HFF-Myc (cell line): ENCODE data around the gene ADCK2.
"Not testable (repeated sequence)": the region's sequence is repeated elsewhere in the genome, so short reads cannot be mapped to it uniquely, and the experiment has no call there.

Experiments used
- DNase-seq: peaks from one replicate; pipeline ENCODE4 v3.0.0-alpha.2; 2011; ENCODE audit warnings: low read depth; ENCODE audit errors: extremely low read depth
- H3K4me3 ChIP-seq: replicated peaks from 2 replicates; pipeline ENCODE4 v1.5.1; 2011; ENCODE audit warnings: low read depth, mild to moderate bottlenecking, control low read depth, low read length
- CTCF ChIP-seq: IDR thresholded peaks from 2 replicates; pipeline ENCODE4 v1.5.1; 2012; ENCODE audit warnings: mild to moderate bottlenecking, low read depth, low read length, control low read depth; ENCODE audit errors: missing control alignments

The ADCK2 gene

GRCh38 chr7:140685407-140686087 lies 12.8 kb downstream of the ADCK2 start:
- no peak for TF ChIP-seq CTCF
- DNase-seq, result no peak
- H3K4me3 ChIP-seq, result no peak overlapping the region

GRCh38 chr7:140686921-140687320 lies 14.2 kb downstream of the ADCK2 start:
- no peak for TF ChIP-seq CTCF
- H3K4me3 ChIP-seq, result no peak overlapping the region

GRCh38 chr7:140688341-140688740 lies 15.6 kb downstream of the ADCK2 start:
- no peak overlapping the region for H3K4me3 ChIP-seq
- TF ChIP-seq CTCF, result no peak
- DNase-seq, result no peak

More at GRCh38 chr7:140686921-140687320, 14.2 kb downstream of the ADCK2 start:
- DNase-seq, result no peak

GRCh38 chr7:140689199-140690152 lies 16.7 kb downstream of the ADCK2 start:
- no peak for DNase-seq
- H3K4me3 ChIP-seq, result no peak overlapping the region
- TF ChIP-seq CTCF, result no peak

GRCh38 chr7:140691376-140692045 lies 18.8 kb downstream of the ADCK2 start:
- DNase-seq, result no peak
- no peak for TF ChIP-seq CTCF
- H3K4me3 ChIP-seq, result no peak overlapping the region

GRCh38 chr7:140693849-140694248 lies 21.1 kb downstream of the ADCK2 start:
- not testable (repeated sequence) for H3K4me3 ChIP-seq, DNase-seq

- DNase-seq, result no peak
- H3K4me3 ChIP-seq, result no peak overlapping the region
- no peak for TF ChIP-seq CTCF
Measured at GRCh38 chr7:140694592-140694991, 21.8 kb downstream of the ADCK2 start.
